Neutrophil (primary cell): ENCODE data around the gene PERCC1.

Experiments used
- H3K27ac ChIP-seq: fragments of 200-600 bp; sonication (generic); 2 replicates; pipeline ENCODE4 v1.5.1; 2016; ENCODE audit warnings: mild to moderate bottlenecking, moderate library complexity
- H3K27me3 ChIP-seq: fragments of 200-600 bp; sonication (generic); 2 replicates; pipeline ENCODE4 v1.6.0; 2016; ENCODE audit warnings: mild to moderate bottlenecking
- H3K36me3 ChIP-seq: fragments of 200-600 bp; sonication (generic); 2 replicates; pipeline ENCODE4 v1.5.1; 2017
- H3K4me1 ChIP-seq, 2 experiments: fragments of 200-600 bp in 1 of 2; sonication (generic) in 1 of 2; 1 replicate in 1 of 2; 2 replicates in 1 of 2; pipeline versions ENCODE4 v1.5.1 to v1.6.1; 2013 to 2016; ENCODE audit warnings: low read depth in 1 of 2, low read length in 1 of 2, mild to moderate bottlenecking in 1 of 2, moderate library complexity in 1 of 2; ENCODE audit not compliant: control insufficient read depth in 1 of 2, insufficient read depth in 1 of 2
- H3K4me3 ChIP-seq, 2 experiments: fragments of 200-600 bp in 1 of 2; sonication (generic) in 1 of 2; 1 replicate in 1 of 2; 2 replicates in 1 of 2; pipeline ENCODE4 v1.5.1; 2013 to 2016; ENCODE audit warnings: low read depth in 1 of 2, low read length in 1 of 2, mild to moderate bottlenecking in 1 of 2, moderate library complexity in 1 of 2
- H3K9me3 ChIP-seq: fragments of 200-600 bp; sonication (generic); 2 replicates; pipeline ENCODE4 v1.5.1; 2016
- TF ChIP-seq, protein P1 (sequence below): fragments of 200-600 bp; sonication (generic); IDR thresholded peaks from 2 replicates; pipeline ENCODE4 v1.5.1; 2016; ENCODE audit warnings: antibody characterized with exemption

PERCC1 gene

DNA sequence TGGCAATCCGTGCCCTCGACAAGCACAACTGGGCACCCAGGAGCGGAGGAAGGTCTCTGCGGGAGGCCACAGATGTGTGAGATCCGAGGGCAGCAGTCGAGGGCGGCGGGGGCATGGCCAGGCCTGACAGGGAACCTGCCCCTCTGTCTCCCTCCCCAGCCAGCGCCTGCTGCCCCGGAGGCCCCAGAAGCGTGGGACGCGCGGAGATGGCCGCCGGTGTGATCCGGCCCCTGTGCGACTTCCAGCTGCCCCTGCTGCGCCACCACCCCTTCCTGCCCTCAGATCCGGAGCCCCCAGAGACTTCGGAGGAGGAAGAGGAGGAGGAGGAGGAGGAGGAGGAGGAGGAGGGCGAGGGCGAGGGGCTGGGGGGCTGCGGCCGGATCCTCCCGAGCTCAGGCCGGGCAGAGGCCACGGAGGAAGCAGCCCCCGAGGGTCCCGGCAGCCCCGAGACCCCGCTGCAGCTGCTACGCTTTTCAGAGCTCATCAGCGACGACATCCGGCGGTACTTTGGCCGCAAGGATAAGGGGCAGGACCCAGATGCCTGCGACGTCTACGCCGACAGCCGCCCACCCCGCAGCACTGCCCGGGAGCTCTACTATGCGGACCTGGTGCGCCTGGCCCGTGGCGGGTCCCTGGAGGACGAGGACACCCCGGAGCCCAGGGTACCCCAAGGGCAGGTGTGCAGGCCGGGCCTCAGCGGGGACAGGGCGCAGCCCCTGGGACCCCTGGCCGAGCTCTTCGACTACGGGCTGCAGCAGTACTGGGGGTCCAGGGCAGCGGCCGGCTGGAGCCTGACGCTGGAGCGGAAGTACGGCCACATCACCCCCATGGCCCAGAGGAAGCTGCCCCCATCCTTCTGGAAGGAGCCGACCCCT is 1.7 kb downstream of the PERCC1 start:
- Histone ChIP-seq H3K27me3 (peaks cover 68% of the 10 kb centered on the region), H3K4me3 (no peak overlapping the region), H3K4me1 (peaks cover 0 to 3% of the 10 kb centered on the region in 2 experiments), H3K36me3 (no peaks in the 10 kb centered on the region), H3K27ac (no peak overlapping the region), H3K9me3 (no peaks in the 10 kb centered on the region)
- TF ChIP-seq, protein P1, sequence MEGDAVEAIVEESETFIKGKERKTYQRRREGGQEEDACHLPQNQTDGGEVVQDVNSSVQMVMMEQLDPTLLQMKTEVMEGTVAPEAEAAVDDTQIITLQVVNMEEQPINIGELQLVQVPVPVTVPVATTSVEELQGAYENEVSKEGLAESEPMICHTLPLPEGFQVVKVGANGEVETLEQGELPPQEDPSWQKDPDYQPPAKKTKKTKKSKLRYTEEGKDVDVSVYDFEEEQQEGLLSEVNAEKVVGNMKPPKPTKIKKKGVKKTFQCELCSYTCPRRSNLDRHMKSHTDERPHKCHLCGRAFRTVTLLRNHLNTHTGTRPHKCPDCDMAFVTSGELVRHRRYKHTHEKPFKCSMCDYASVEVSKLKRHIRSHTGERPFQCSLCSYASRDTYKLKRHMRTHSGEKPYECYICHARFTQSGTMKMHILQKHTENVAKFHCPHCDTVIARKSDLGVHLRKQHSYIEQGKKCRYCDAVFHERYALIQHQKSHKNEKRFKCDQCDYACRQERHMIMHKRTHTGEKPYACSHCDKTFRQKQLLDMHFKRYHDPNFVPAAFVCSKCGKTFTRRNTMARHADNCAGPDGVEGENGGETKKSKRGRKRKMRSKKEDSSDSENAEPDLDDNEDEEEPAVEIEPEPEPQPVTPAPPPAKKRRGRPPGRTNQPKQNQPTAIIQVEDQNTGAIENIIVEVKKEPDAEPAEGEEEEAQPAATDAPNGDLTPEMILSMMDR = no peak

DNA sequence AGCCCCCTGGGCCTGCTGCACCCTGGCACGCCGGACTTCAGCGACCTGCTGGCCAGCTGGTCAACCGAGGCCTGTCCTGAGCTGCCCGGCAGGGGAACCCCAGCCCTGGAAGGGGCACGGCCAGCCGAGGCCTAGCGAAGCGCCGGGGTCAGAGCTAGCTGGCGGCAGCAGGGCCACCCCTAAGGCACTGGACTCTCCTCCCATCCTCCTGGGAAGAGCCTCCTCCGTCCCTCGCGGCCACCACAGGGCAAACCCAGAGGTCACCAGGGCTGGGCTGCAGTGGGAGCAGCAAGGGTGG is 2.3 kb downstream of the PERCC1 start:
- Histone ChIP-seq H3K27me3 (peaks cover 63% of the 10 kb centered on the region), H3K27ac (no peak overlapping the region), H3K9me3 (no peaks in the 10 kb centered on the region), H3K4me1 (peaks cover 0 to 3% of the 10 kb centered on the region in 2 experiments), H3K36me3 (no peaks in the 10 kb centered on the region), H3K4me3 (no peak overlapping the region)
- TF ChIP-seq, protein P1 = no peak

DNA sequence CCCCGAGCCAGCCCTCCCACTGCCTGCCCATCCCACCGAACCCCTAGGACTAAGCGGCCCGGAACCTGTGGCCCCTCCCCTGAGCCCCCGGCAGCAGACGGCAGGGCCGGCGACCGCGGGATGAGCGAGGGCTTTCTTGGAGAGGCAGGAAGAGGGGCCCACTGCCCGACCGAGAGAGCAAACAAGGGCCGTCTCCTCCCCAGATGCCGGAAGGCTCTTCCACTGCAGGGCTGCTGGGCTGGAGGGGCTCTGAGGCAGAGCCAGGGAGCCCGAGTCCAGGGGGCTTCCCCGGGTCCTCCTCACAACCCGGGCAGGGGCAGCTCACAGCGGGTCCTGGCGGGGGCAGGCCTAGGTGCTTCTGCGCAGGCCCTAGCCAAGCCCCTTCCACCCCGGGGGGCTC is 2.9 kb downstream of the PERCC1 start:
- Histone ChIP-seq H3K4me1 (no peaks in the 10 kb centered on the region), H3K4me3 (no peak overlapping the region), H3K27me3 (peaks cover 58% of the 10 kb centered on the region), H3K9me3 (no peaks in the 10 kb centered on the region), H3K36me3 (no peaks in the 10 kb centered on the region), H3K27ac (no peak overlapping the region)
- TF ChIP-seq, protein P1 = no peak

DNA sequence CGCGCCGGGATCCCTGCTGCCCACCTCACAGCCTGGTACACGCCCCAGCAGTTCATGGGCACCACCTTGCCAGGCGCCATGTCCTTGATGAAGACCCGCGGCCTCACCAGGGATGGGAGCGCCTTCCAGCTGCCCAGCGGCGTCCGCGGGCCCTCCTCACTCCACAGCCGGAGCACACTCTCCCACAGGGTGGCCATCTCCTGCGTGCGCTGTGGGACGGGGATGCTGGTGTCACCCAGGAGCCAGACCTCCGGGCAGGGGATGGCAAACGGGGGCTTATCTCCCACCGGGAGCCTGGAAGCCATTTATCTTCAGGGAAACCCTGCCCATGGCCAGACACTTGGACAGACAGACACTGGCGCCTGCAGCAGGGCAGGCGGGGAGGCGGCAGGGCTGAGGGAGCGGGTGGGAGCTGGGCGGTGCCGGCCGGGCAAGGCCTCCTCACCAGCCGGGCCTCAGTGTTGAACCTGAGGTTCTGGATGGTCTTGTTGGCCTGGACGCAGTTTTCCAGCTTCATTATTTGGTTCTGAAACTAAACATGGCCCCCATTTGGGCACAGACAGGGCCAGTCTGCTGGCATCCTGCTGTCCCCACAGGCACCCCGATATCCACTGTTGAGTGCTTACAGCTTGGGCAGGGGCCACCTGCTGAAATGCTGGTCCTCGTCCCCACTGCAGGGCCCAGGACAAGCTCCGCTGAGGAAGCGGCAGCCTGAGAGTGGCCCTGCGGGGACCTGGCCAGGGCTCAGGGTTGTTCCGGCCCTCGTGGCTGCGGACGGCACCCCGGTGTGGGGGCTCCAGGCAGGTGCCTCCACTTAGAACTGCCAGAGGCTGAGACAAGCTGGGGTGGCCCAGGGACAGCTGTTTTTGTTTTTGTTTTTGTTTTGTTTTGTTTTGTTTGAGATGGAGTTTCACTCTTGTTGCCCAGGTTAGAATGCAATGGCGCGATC is 4.0 kb downstream of the PERCC1 start:
- H3K4me3 ChIP-seq = no peak overlapping the region
- H3K36me3 ChIP-seq = no peaks in the 10 kb centered on the region
- no peak overlapping the region for H3K27ac ChIP-seq
- no peaks in the 10 kb centered on the region for H3K9me3 ChIP-seq
- no peaks in the 10 kb centered on the region for H3K4me1 ChIP-seq
- H3K27me3 ChIP-seq = peaks cover 46% of the 10 kb centered on the region
- TF ChIP-seq, protein P1 = no peak

DNA sequence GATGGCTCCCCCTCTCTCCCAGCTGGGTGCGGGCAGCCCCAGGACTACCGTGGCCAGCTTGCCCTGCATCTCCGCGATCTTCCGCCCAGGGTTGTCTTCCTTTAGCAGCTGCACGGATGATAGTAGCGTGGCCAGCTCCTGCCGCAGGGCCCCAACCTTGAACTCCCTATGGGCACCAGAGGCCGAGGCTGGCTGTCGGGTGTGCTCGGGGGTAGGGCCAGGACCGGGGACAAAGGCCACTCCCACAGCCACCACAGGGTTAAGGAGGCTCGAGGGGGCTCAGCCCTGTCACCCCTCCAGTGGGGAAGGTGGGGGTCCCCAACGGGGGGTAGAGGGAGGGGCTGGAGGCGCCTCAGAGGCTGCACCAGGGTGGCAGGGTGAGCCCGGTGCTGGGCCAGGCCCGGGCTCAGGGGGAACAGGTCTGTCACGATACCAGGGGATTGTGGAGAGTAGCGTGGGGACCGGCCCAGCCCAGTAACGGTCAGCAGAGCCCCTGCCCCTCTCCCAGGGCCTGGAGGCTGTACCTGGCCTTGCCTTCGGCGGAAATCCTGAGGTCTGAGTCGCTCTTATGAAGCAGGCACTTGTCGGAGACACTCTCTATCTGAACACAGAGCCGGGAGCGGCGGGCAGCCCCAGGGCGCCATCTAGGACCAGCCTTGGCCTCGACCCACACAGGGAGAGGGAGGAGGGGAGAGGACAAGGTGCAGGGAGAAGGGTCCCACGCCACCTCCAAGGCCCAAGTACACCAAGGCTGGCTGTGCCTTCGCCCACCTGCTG is 5.2 kb downstream of the PERCC1 start:
- TF ChIP-seq, protein P1 = no peak
- Histone ChIP-seq H3K4me1 (no peaks in the 10 kb centered on the region), H3K4me3 (no peak overlapping the region), H3K27me3 (peaks cover 34% of the 10 kb centered on the region), H3K27ac (no peak overlapping the region), H3K36me3 (no peaks in the 10 kb centered on the region), H3K9me3 (no peaks in the 10 kb centered on the region)
